DOHH2 (cell line): ENCODE data around the gene COL25A1.

Source experiments
- H3F3A ChIP-seq: fragments of 200-600 bp; sonication (generic), shearing (Covaris generic); 2 replicates; pipeline ENCODE4 v1.6.0; 2016; ENCODE audit warnings: antibody characterized with exemption, mild to moderate bottlenecking; ENCODE audit not compliant: control insufficient read depth, insufficient read depth
- H3K27ac ChIP-seq: fragments of 200-600 bp; sonication (generic); 2 replicates; pipeline ENCODE4 v1.5.1; 2014; ENCODE audit warnings: low read depth, mild to moderate bottlenecking, low read length, moderate library complexity
- H3K27me3 ChIP-seq: fragments of 200-600 bp; sonication (generic); 2 replicates; pipeline ENCODE4 v1.6.1; 2014; ENCODE audit warnings: mild to moderate bottlenecking, low read length, mixed read lengths; ENCODE audit not compliant: control insufficient read depth
- H3K36me3 ChIP-seq: fragments of 200-600 bp; sonication (generic); 2 replicates; pipeline ENCODE4 v1.6.1; 2014; ENCODE audit warnings: mild to moderate bottlenecking, low read length, moderate library complexity, mixed read lengths; ENCODE audit not compliant: control insufficient read depth
- H3K4me1 ChIP-seq: fragments of 200-600 bp; sonication (generic); 2 replicates; pipeline ENCODE4 v1.6.1; 2014; ENCODE audit warnings: mild to moderate bottlenecking, low read length, mixed read lengths; ENCODE audit not compliant: control insufficient read depth
- H3K4me2 ChIP-seq: fragments of 200-600 bp; sonication (generic); 2 replicates; pipeline ENCODE4 v1.6.0; 2014; ENCODE audit warnings: mild to moderate bottlenecking, low read length, moderate library complexity
- H3K4me3 ChIP-seq: fragments of 200-600 bp; sonication (generic); 2 replicates; pipeline ENCODE4 v1.5.1; 2014; ENCODE audit warnings: mild to moderate bottlenecking, low read length, mixed read lengths
- H3K79me2 ChIP-seq: fragments of 200-600 bp; sonication (generic); 2 replicates; pipeline ENCODE4 v1.6.1; 2014; ENCODE audit warnings: mild to moderate bottlenecking, low read length, mixed read lengths; ENCODE audit not compliant: control insufficient read depth
- H3K9me2 ChIP-seq: fragments of 200-600 bp; sonication (generic); replicated peaks from 2 replicates; pipeline ENCODE4 v1.6.1; 2014; ENCODE audit warnings: mild to moderate bottlenecking, low read length, mixed read lengths; ENCODE audit not compliant: control insufficient read depth
- H3K9me3 ChIP-seq: fragments of 200-600 bp; sonication (generic); 2 replicates; pipeline ENCODE4 v1.6.1; 2014; ENCODE audit warnings: antibody characterized with exemption, low read length, mixed read lengths; ENCODE audit not compliant: control insufficient read depth, insufficient read depth
- H4K20me1 ChIP-seq: fragments of 200-600 bp; sonication (generic); 2 replicates; pipeline ENCODE4 v1.6.0; 2014; ENCODE audit warnings: low read depth, mild to moderate bottlenecking, antibody characterized with exemption, low read length, moderate library complexity; ENCODE audit not compliant: control insufficient read depth, insufficient read depth
- CTCF ChIP-seq: fragments of 200-600 bp; sonication (generic); IDR thresholded peaks from one replicate; pipeline ENCODE4 v1.5.1; 2014; ENCODE audit warnings: antibody characterized with exemption, mild to moderate bottlenecking, low read depth, low read length; ENCODE audit not compliant: poor library complexity, severe bottlenecking
- EZH2phosphoT487 ChIP-seq: fragments of 200-600 bp; sonication (generic); IDR thresholded peaks from 2 replicates; pipeline ENCODE4 v1.6.1; 2017; ENCODE audit warnings: borderline replicate concordance, mild to moderate bottlenecking, antibody characterized with exemption, low read length, moderate library complexity, mixed read lengths

COL25A1 gene

GRCh38 chr4:109296527-109296926 lies 5.9 kb downstream of the COL25A1 start:
- TF ChIP-seq EZH2phosphoT487 (no peak), CTCF (no peak)
- H3K27ac ChIP-seq = no peak overlapping the region

GRCh38 chr4:109295081-109295480 lies 7.4 kb downstream of the COL25A1 start:
- Histone ChIP-seq H3K9me3 (no peaks in the 10 kb centered on the region), H4K20me1 (no peaks in the 10 kb centered on the region), H3K4me1 (no peaks in the 10 kb centered on the region), H3K27me3 (no peaks in the 10 kb centered on the region), H3K79me2 (no peaks in the 10 kb centered on the region), H3F3A (no peaks in the 10 kb centered on the region), H3K27ac (no peak overlapping the region), H3K9me2 (no peaks in the 10 kb centered on the region), H3K36me3 (no peaks in the 10 kb centered on the region), H3K4me3 (no peak overlapping the region), H3K4me2 (no peak overlapping the region)
- no peak for TF ChIP-seq CTCF

More at GRCh38 chr4:109296527-109296926, 5.9 kb downstream of the COL25A1 start:
- no peaks in the 10 kb centered on the region for H4K20me1 ChIP-seq
- H3K4me2 ChIP-seq = no peak overlapping the region
- no peaks in the 10 kb centered on the region for H3K36me3 ChIP-seq
- H3K9me3 ChIP-seq = no peaks in the 10 kb centered on the region
- no peaks in the 10 kb centered on the region for H3K4me1 ChIP-seq
- no peak overlapping the region for H3K4me3 ChIP-seq
- no peaks in the 10 kb centered on the region for H3F3A ChIP-seq
- H3K9me2 ChIP-seq = no peaks in the 10 kb centered on the region
- no peaks in the 10 kb centered on the region for H3K79me2 ChIP-seq
- no peaks in the 10 kb centered on the region for H3K27me3 ChIP-seq

GRCh38 chr4:109294468-109295020 lies 7.9 kb downstream of the COL25A1 start:
- Histone ChIP-seq H3K4me3 (no peak overlapping the region), H3K79me2 (no peaks in the 10 kb centered on the region), H4K20me1 (no peaks in the 10 kb centered on the region), H3F3A (no peaks in the 10 kb centered on the region), H3K9me3 (no peaks in the 10 kb centered on the region), H3K36me3 (no peaks in the 10 kb centered on the region), H3K27ac (no peak overlapping the region), H3K9me2 (no peaks in the 10 kb centered on the region), H3K4me1 (no peaks in the 10 kb centered on the region), H3K27me3 (no peaks in the 10 kb centered on the region), H3K4me2 (no peak overlapping the region)
- no peak for TF ChIP-seq CTCF
- TF ChIP-seq EZH2phosphoT487 = no peak
